OCI-LY3 (cell line): ENCODE measurements around the gene PLCB1.

Experiments
- CTCF ChIP-seq: fragments of 200-600, 300-600 bp; sonication (generic); IDR thresholded peaks from 2 replicates; pipeline ENCODE4 v1.5.1; 2014; ENCODE audit warnings: antibody characterized with exemption, low read length, low read depth
- EZH2phosphoT487 ChIP-seq: fragments of 200-600 bp; shearing (Covaris generic); IDR thresholded peaks from 2 replicates; pipeline ENCODE4 v1.6.1; 2018; ENCODE audit warnings: antibody characterized with exemption, mixed run types, low read depth

GRCh38 chr20:8246153-8246552, 114.1 kb downstream of the PLCB1 start:
- no peak for TF ChIP-seq CTCF
- no peak for TF ChIP-seq EZH2phosphoT487
